Upper lobe of left lung (tissue), 6 donors: ENCODE measurements around the gene QRFP. TPM values are rescaled to one million over a fixed set of nuclear protein-coding genes. Genes with fewer than 3 reads are reported as not detected.

Experiments used
- ATAC-seq, 2 donors: fragments of 200-7000 bp; cut with Tn5 transposase; one replicate each; pipeline ENCODE4 v1.9.1; 2022; ENCODE audit warnings: mild to moderate bottlenecking in 2 of 2, moderate library complexity in 2 of 2; ENCODE audit not compliant: low FRiP score in 2 of 2
- DNase-seq, 2 donors: peaks; one replicate each; pipeline ENCODE4 v3.0.0-alpha.2; 2019 to 2020
- H3K27ac ChIP-seq, 4 donors: fragments of 200-600 bp; sonication (generic); one replicate each; pipeline ENCODE4 v1.5.1; 2016 to 2019
- H3K27me3 ChIP-seq, 4 donors: fragments of 200-600 bp; sonication (generic); one replicate each; pipeline ENCODE4 v1.5.1; 2017 to 2019
- H3K36me3 ChIP-seq, 4 donors: fragments of 200-600 bp; sonication (generic); one replicate each; pipeline ENCODE4 v1.5.1; 2016 to 2019
- H3K4me1 ChIP-seq, 4 donors: fragments of 200-600 bp; sonication (generic); one replicate each; pipeline ENCODE4 v1.5.1; 2018 to 2019
- H3K4me3 ChIP-seq, 4 donors: fragments of 200-600 bp; sonication (generic); one replicate each; pipeline ENCODE4 v1.5.1; 2017 to 2019; ENCODE audit warnings: mild to moderate bottlenecking in 2 of 4, moderate library complexity in 1 of 4
- H3K9me3 ChIP-seq, 4 donors: fragments of 200-600 bp; sonication (generic); one replicate each; pipeline ENCODE4 v1.5.1; 2018 to 2019
- CTCF ChIP-seq, 6 experiments: fragments of 450-650 bp in 4 of 6; fragments of 200-600 bp in 2 of 6; sonication (generic) in 2 of 6; IDR thresholded peaks; one replicate each; pipeline ENCODE4 v1.5.1; 2016 to 2019; ENCODE audit warnings: antibody characterized with exemption in 6 of 6
- EP300 ChIP-seq, 4 donors: sonication (generic); formaldehyde crosslinking; IDR thresholded peaks; one replicate each; pipeline ENCODE4 v1.5.1; 2017; ENCODE audit warnings: antibody characterized with exemption in 4 of 4, control low read depth in 2 of 4
- POLR2A ChIP-seq, 4 donors: fragments of 450-650 bp; IDR thresholded peaks; one replicate each; pipeline ENCODE4 v1.5.1; 2016 to 2017; ENCODE audit warnings: antibody characterized with exemption in 4 of 4, mild to moderate bottlenecking in 2 of 4
- POLR2AphosphoS5 ChIP-seq, 2 donors: sonication (generic); formaldehyde crosslinking; IDR thresholded peaks; one replicate each; pipeline ENCODE4 v1.5.1; 2017; ENCODE audit warnings: antibody characterized with exemption in 2 of 2
- WGBS, 2 donors: methylation state at CpG; one replicate each; pipeline ENCODE4 v1.1.5; 2017 to 2018; 5-methylcytosine and 5-hydroxymethylcytosine counted together
- total RNA-seq, 6 donors: library from RNA; depleted of rRNA in 4 of 6; stranded (reverse); fragments of >200 nt in 4 of 6; gene quantifications; one replicate each; pipeline versions ENCODE4 v1.1.0 to v1.2.1, GENCODE V29; 2016 to 2021
- donor health status: DM: no; HTN: no; CAD: no; lungs with moderate emphysema.
- donor health status: DM: no; HTN: yes; CAD: no; lungs with severe emphysema.

The QRFP gene
- total RNA-seq, 6 donors from 2014 or later = not detected

- no peaks in the 10 kb centered on the region for H3K9me3 ChIP-seq
- DNase-seq = no peak
- ATAC-seq = peak in 1 of 2 donors; percentile 80
- 78 to 80% methylated on average over 20 to 22 of the region's 22 CpGs for WGBS, 2 donors
- no peak overlapping the region for H3K27ac ChIP-seq
- H3K36me3 ChIP-seq = peaks cover 11 to 45% (median 21%) of the 10 kb centered on the region in 4 donors
- peaks cover 0 to 14% (median 12%) of the 10 kb centered on the region in 4 donors for H3K4me1 ChIP-seq
- H3K27me3 ChIP-seq = no peaks in the 10 kb centered on the region
- peak in 1 of 2 donors; percentile 13 for TF ChIP-seq POLR2AphosphoS5 (IDR thresholded peaks at IDR 0.05)
- no peak for TF ChIP-seq CTCF (IDR thresholded peaks at IDR 0.05)
- H3K4me3 ChIP-seq = no peak overlapping the region
Measured at GRCh38 chr9:130857864-130858738, 38.5 kb downstream of the QRFP start.

- WGBS, 2 donors = 87 to 92% methylated on average over 8 of the region's 8 CpGs
- ATAC-seq (no peak), DNase-seq (no peak)
- TF ChIP-seq POLR2AphosphoS5 (IDR thresholded peaks at IDR 0.05) = no peak
- no peak for TF ChIP-seq POLR2A (IDR thresholded peaks at IDR 0.05)
- TF ChIP-seq EP300 (IDR thresholded peaks at IDR 0.05) = no peak
- TF ChIP-seq CTCF (IDR thresholded peaks at IDR 0.05) = no peak
- Histone ChIP-seq H3K4me1 (peaks cover 0 to 17% (median 13%) of the 10 kb centered on the region in 4 donors), H3K4me3 (no peak overlapping the region), H3K27me3 (no peaks in the 10 kb centered on the region), H3K9me3 (no peaks in the 10 kb centered on the region), H3K27ac (no peak overlapping the region), H3K36me3 (peaks cover 11 to 40% (median 18%) of the 10 kb centered on the region in 4 donors)
Measured at GRCh38 chr9:130856474-130856873, 40.1 kb downstream of the QRFP start.

GRCh38 chr9:130854835-130855234 is 41.8 kb downstream of the QRFP start:
- Histone ChIP-seq H3K4me1 (peaks cover 0 to 6% (median 2%) of the 10 kb centered on the region in 4 donors), H3K4me3 (no peak overlapping the region), H3K9me3 (no peaks in the 10 kb centered on the region), H3K27ac (no peak overlapping the region), H3K27me3 (no peaks in the 10 kb centered on the region), H3K36me3 (peaks cover 11 to 40% (median 18%) of the 10 kb centered on the region in 4 donors)
- DNase-seq (no peak), ATAC-seq (no peak)
- TF ChIP-seq POLR2A (IDR thresholded peaks at IDR 0.05) = no peak
- no peak for TF ChIP-seq POLR2AphosphoS5 (IDR thresholded peaks at IDR 0.05)
- no peak for TF ChIP-seq EP300 (IDR thresholded peaks at IDR 0.05)
- TF ChIP-seq CTCF (IDR thresholded peaks at IDR 0.05) = no peak
- 94 to 97% methylated on average over 7 to 9 of the region's 9 CpGs for WGBS, 2 donors

GRCh38 chr9:130854092-130854491 is 42.5 kb downstream of the QRFP start:
- Histone ChIP-seq H3K4me1 (peaks cover 0 to 6% (median 2%) of the 10 kb centered on the region in 4 donors), H3K4me3 (no peak overlapping the region), H3K27ac (no peak overlapping the region), H3K9me3 (no peaks in the 10 kb centered on the region), H3K36me3 (peaks cover 11 to 40% (median 18%) of the 10 kb centered on the region in 4 donors), H3K27me3 (no peaks in the 10 kb centered on the region)
- DNase-seq = no peak
- WGBS, 2 donors = 87 to 88% methylated on average over 8 of the region's 8 CpGs
- ATAC-seq = no peak
- TF ChIP-seq EP300 (IDR thresholded peaks at IDR 0.05) (no peak), POLR2A (IDR thresholded peaks at IDR 0.05) (no peak), CTCF (IDR thresholded peaks at IDR 0.05) (no peak), POLR2AphosphoS5 (IDR thresholded peaks at IDR 0.05) (no peak)
